HL-60 (cell line): ENCODE data around the gene ZC3H12D.

Experiments used
- DNase-seq, 2 experiments: peaks; one replicate each; pipeline ENCODE4 v3.0.0-alpha.2; 2010 to 2020; ENCODE audit warnings: low read depth in 1 of 2, low spot score in 1 of 2
- H3K27ac ChIP-seq: fragments of 250-450 bp; sonication (Bioruptor Pico); replicated peaks from 2 replicates; pipeline ENCODE4 v1.5.1; 2020; ENCODE audit warnings: mild to moderate bottlenecking, moderate library complexity
- H3K27me3 ChIP-seq: fragments of 250-450 bp; sonication (Bioruptor Pico); 2 replicates; pipeline ENCODE4 v1.5.1; 2021; ENCODE audit warnings: mild to moderate bottlenecking, moderate library complexity; ENCODE audit not compliant: insufficient read depth, poor library complexity, severe bottlenecking
- H3K4me3 ChIP-seq: replicated peaks from 2 replicates; pipeline ENCODE4 v1.5.1; 2011; ENCODE audit warnings: mild to moderate bottlenecking, control low read depth, low read length; ENCODE audit not compliant: insufficient read depth
- GABPA ChIP-seq: IDR thresholded peaks from 2 replicates; pipeline ENCODE4 v1.6.1; 2012; ENCODE audit warnings: low read depth
- POLR2AphosphoS5 ChIP-seq: IDR thresholded peaks from 2 replicates; pipeline ENCODE4 v1.6.1; 2012; ENCODE audit warnings: low read depth
- SPI1 ChIP-seq: IDR thresholded peaks from 2 replicates; pipeline ENCODE4 v1.6.1; 2012; ENCODE audit warnings: low read depth, mild to moderate bottlenecking, borderline replicate concordance
- TF ChIP-seq, protein P1 (sequence below): IDR thresholded peaks from 2 replicates; pipeline ENCODE4 v1.6.1; 2012; ENCODE audit warnings: low read depth; ENCODE audit not compliant: insufficient replicate concordance
- TF ChIP-seq, protein P2 (sequence below): IDR thresholded peaks from one replicate; pipeline ENCODE4 v1.5.1; 2011; ENCODE audit warnings: low read length, control low read depth, inconsistent platforms; ENCODE audit not compliant: insufficient read depth

ZC3H12D gene

DNA sequence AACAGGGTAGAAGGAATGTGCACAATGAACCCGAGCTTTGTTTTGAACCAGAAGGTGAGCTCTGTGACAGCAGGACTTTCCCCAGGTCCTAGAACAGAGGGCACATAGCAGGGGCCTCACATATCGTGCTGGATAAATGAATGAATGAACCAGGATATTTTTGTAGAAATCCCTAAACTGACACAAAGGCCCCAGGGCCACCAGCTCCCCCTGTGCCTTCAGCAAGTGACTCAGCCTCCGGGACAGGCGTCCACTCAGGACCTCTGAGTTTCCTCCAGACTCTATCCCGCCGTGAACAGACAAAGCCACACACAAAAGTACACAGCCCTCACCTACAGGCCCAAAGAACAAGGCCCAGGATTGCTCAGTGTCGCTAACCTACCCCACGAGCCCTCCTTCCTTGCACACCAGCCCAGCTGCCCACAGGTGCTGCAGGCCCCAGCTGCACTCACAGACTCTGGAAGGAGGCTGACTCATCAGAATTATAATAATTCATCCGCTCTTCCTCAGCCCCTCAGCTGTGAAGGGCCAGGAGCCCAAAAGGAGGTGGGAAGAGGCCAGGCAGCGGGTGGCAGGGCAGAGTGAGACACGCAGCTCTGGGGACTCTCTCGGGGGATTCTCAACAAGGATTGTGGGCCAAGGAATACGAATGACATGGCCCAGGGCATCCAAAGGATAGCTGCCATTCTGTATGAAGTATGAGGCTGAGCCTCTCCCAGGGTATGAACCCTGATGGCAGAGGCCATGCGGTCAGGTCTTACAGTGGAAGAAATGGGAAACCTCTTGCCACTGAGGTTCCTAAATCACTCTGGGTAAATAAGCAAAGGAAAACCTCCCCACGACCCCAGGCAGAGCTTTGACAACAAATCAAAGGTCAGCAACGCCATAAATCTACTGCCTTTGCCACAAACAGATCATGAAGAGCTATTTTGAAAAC is 43.8 kb downstream of the ZC3H12D start:
- no peak for DNase-seq

DNA sequence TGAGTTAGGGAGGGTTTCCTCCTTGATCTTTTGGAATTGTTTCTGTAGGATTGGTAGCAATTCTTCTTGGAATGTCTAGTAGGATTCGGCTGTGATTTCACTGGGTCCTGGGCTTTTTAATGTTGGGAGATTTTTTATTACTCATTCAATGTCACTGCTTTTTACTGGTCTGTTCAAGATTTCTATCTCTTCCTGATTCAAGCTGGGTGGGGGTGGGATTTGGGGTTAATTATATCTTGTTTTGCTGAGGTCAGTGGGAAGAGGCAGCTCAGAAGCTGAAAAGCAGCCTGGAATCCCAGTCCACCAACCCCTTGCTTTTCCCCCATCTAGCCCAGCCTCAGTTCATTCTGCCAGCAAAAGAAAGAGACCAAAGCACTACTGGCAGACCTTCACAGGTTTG is 45.2 kb downstream of the ZC3H12D start:
- Histone ChIP-seq H3K27me3 (no peaks in the 10 kb centered on the region), H3K4me3 (no peak overlapping the region), H3K27ac (no peak overlapping the region)
- DNase-seq = no peak
- TF ChIP-seq POLR2AphosphoS5 (no peak), SPI1 (no peak), GABPA (no peak)
- TF ChIP-seq, protein P1, sequence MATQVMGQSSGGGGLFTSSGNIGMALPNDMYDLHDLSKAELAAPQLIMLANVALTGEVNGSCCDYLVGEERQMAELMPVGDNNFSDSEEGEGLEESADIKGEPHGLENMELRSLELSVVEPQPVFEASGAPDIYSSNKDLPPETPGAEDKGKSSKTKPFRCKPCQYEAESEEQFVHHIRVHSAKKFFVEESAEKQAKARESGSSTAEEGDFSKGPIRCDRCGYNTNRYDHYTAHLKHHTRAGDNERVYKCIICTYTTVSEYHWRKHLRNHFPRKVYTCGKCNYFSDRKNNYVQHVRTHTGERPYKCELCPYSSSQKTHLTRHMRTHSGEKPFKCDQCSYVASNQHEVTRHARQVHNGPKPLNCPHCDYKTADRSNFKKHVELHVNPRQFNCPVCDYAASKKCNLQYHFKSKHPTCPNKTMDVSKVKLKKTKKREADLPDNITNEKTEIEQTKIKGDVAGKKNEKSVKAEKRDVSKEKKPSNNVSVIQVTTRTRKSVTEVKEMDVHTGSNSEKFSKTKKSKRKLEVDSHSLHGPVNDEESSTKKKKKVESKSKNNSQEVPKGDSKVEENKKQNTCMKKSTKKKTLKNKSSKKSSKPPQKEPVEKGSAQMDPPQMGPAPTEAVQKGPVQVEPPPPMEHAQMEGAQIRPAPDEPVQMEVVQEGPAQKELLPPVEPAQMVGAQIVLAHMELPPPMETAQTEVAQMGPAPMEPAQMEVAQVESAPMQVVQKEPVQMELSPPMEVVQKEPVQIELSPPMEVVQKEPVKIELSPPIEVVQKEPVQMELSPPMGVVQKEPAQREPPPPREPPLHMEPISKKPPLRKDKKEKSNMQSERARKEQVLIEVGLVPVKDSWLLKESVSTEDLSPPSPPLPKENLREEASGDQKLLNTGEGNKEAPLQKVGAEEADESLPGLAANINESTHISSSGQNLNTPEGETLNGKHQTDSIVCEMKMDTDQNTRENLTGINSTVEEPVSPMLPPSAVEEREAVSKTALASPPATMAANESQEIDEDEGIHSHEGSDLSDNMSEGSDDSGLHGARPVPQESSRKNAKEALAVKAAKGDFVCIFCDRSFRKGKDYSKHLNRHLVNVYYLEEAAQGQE = no peak
- TF ChIP-seq, protein P2, sequence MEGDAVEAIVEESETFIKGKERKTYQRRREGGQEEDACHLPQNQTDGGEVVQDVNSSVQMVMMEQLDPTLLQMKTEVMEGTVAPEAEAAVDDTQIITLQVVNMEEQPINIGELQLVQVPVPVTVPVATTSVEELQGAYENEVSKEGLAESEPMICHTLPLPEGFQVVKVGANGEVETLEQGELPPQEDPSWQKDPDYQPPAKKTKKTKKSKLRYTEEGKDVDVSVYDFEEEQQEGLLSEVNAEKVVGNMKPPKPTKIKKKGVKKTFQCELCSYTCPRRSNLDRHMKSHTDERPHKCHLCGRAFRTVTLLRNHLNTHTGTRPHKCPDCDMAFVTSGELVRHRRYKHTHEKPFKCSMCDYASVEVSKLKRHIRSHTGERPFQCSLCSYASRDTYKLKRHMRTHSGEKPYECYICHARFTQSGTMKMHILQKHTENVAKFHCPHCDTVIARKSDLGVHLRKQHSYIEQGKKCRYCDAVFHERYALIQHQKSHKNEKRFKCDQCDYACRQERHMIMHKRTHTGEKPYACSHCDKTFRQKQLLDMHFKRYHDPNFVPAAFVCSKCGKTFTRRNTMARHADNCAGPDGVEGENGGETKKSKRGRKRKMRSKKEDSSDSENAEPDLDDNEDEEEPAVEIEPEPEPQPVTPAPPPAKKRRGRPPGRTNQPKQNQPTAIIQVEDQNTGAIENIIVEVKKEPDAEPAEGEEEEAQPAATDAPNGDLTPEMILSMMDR = no peak

More for the DNA sequence above, 43.8 kb downstream of the ZC3H12D start:
- TF ChIP-seq, protein P2 = no peak
- TF ChIP-seq POLR2AphosphoS5 (no peak), GABPA (no peak), SPI1 (no peak)
- TF ChIP-seq, protein P1 = no peak
- no peak overlapping the region for H3K27ac ChIP-seq
- H3K27me3 ChIP-seq = no peaks in the 10 kb centered on the region
- H3K4me3 ChIP-seq = no peak overlapping the region

DNA sequence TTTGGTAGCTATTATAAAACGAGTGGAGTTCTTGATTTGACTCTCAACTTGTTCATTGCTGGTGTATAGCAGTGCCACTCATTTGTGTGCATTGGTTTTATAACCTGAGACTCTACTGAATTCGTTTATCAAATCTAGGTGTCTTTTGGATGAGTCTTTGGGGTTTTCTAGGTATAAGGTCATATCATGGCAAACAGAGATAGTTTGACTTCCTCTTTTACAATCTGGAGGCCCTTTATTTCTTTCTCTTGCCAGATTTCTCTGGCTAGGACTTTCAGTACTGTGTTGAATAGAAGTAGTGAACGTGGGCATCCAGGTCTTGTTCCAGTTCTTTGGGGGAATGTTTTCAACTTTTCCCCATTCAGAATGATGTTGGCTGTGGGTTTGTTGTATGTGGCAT is 46.0 kb downstream of the ZC3H12D start:
- peak; percentile 80 for TF ChIP-seq SPI1
- no peak for TF ChIP-seq POLR2AphosphoS5
- Histone ChIP-seq H3K27me3 (no peaks in the 10 kb centered on the region), H3K4me3 (no peak overlapping the region), H3K27ac (no peak overlapping the region)
- DNase-seq = no peak

DNA sequence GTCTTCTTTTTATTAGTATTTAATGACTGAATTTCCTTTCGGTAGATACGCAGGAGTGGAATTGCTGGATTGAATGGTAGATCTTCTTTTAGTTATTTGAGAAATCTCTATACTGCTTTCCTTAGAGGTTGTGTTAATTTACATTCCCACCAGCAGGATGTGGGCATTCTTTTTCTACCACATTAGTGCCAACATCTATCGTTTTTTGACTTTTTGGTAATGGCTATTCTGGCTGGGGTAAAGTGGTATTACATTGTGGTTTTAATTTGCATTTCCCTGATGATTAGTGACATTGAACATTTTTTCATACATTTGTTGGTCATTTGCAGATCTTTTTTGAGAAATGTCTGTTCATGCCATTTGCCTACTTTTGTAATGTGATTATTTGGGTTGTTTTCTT is 47.6 kb downstream of the ZC3H12D start:
- no peak overlapping the region for H3K4me3 ChIP-seq
- no peaks in the 10 kb centered on the region for H3K27me3 ChIP-seq
- TF ChIP-seq POLR2AphosphoS5 (no peak), SPI1 (no peak)
- no peak for DNase-seq
- no peak overlapping the region for H3K27ac ChIP-seq
